Measurements from ENCODE around the gene TNRC18.

DNA sequence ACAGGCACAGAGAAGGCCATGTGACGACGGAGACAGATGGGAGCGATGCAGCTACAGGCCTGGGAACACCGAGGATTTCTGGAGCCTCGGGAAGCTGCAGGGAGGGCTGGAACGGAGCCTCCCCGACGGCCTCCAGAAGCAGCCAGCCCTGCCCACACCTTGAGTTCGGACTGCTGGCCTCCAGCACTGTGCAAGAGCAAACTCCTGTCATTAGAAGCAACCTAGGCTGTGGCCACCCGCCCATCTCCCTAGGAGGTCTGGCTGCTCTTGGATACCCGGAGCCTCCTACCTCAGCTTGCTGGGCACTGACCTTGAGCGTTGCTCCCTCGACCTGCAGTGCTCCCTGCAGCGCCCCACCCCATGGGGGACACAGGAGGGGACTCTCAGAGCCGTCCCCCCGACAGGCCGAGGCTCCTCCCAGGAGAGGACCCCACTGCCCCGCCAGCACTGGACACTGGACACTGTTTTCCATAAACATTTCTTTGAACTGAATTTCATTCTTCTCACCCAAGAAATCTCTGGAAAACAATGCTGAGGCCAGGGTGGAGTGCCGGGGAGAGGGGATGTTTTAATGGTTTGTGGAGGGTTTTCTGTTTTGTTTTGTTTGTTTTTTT, 22.5 kb upstream of the TNRC18 start:
- TF ChIP-seq, protein P1, sequence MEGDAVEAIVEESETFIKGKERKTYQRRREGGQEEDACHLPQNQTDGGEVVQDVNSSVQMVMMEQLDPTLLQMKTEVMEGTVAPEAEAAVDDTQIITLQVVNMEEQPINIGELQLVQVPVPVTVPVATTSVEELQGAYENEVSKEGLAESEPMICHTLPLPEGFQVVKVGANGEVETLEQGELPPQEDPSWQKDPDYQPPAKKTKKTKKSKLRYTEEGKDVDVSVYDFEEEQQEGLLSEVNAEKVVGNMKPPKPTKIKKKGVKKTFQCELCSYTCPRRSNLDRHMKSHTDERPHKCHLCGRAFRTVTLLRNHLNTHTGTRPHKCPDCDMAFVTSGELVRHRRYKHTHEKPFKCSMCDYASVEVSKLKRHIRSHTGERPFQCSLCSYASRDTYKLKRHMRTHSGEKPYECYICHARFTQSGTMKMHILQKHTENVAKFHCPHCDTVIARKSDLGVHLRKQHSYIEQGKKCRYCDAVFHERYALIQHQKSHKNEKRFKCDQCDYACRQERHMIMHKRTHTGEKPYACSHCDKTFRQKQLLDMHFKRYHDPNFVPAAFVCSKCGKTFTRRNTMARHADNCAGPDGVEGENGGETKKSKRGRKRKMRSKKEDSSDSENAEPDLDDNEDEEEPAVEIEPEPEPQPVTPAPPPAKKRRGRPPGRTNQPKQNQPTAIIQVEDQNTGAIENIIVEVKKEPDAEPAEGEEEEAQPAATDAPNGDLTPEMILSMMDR (tag by site-specific recombination; IDR thresholded peaks at IDR 0.05) = no peak
- TF ChIP-seq ZNF514 (tag by site-specific recombination; IDR thresholded peaks at IDR 0.05) = no peak

All from HEK293 (cell line).